HepG2 (cell line): ENCODE measurements around the gene INKA1. TPM values are rescaled to one million over a fixed set of nuclear protein-coding genes. Genes with fewer than 3 reads are reported as not detected.
"Not testable (repeated sequence)": the region's sequence is repeated elsewhere in the genome, so short reads cannot be mapped to it uniquely, and the experiment has no call there.

Experiments used
- ATAC-seq: fragments of 200-7000 bp; cut with Tn5 transposase; 3 replicates; pipeline ENCODE4 v1.9.1; 2020; ENCODE audit warnings: mild to moderate bottlenecking, moderate library complexity
- BruUV-seq: library from RNA; stranded (reverse); fragments of 400-500 nt; replicated peaks from 2 replicates; lab custom pipeline; 2021; lab: Mats Ljungman, UMichigan
- CTCF ChIA-PET: fragments of 300-600 bp; formaldehyde crosslinking; extraction: SDS; loops from one replicate; lab custom pipeline; 2021; ENCODE audit warnings: low total read pairs, inconsistent platforms, low intra/inter-chr PET ratio; lab: Yijun Ruan, JAX
- POLR2A ChIA-PET: fragments of 350-600 bp; sonication (Branson Sonifier 250); formaldehyde crosslinking; loops from one replicate; lab custom pipeline; 2020; ENCODE audit warnings: antibody characterized with exemption, inconsistent platforms; lab: Yijun Ruan, JAX
- DNase-seq: peaks from one replicate; pipeline ENCODE4 v3.0.0-alpha.2; 2015; ENCODE audit warnings: low spot score
- FAIRE-seq: peaks from 3 replicates; lab custom pipeline; 2011; peaks lifted over from hg19 to GRCh38; lab: Jason Lieb, UNC
- H2AFZ ChIP-seq: one replicate; pipeline ENCODE4 v1.6.1; 2011; ENCODE audit warnings: low read length, inconsistent platforms
- H3K27ac ChIP-seq: fragments of 300-600 bp; 3 replicates; pipeline ENCODE4 v1.8.0; 2011; ENCODE audit warnings: mixed run types, mild to moderate bottlenecking, mixed read lengths, low read length, inconsistent platforms; ENCODE audit not compliant: insufficient read depth; ENCODE audit errors: extremely low read length
- H3K27me3 ChIP-seq, 2 experiments: fragments of 200-600 bp in 1 of 2; 2 replicates in 1 of 2; 3 replicates in 1 of 2; pipeline versions ENCODE4 v1.6.0 to v1.8.0; 2011; ENCODE audit warnings: low read length in 2 of 2, mild to moderate bottlenecking in 2 of 2, moderate library complexity in 2 of 2, inconsistent platforms in 1 of 2; ENCODE audit not compliant: insufficient read depth in 2 of 2, control insufficient read depth in 1 of 2
- H3K36me3 ChIP-seq, 2 experiments: fragments of 200-600 bp in 1 of 2; replicated peaks in 1 of 2; 2 replicates in 1 of 2; 3 replicates in 1 of 2; pipeline versions ENCODE4 v1.5.1 to v1.8.0; 2011; ENCODE audit warnings: low read length in 2 of 2, inconsistent platforms in 1 of 2; ENCODE audit not compliant: insufficient read depth in 2 of 2, control insufficient read depth in 1 of 2
- H3K4me1 ChIP-seq: 2 replicates; pipeline ENCODE4 v1.5.1; 2012; ENCODE audit warnings: low read length, inconsistent platforms; ENCODE audit not compliant: insufficient read depth
- H3K4me2 ChIP-seq: 2 replicates; pipeline ENCODE4 v1.6.0; 2011; ENCODE audit warnings: low read depth, low read length, inconsistent platforms
- H3K4me3 ChIP-seq, 3 experiments: fragments of 200-600 bp in 1 of 3; sonication (generic), shearing (Covaris generic) in 1 of 3; replicated peaks in 1 of 3; 2 replicates each; pipeline ENCODE4 v1.5.1; 2011 to 2016; ENCODE audit warnings: low read length in 3 of 3, inconsistent platforms in 2 of 3, low read depth in 2 of 3, mild to moderate bottlenecking in 2 of 3, control low read depth in 1 of 3, mixed read lengths in 1 of 3; ENCODE audit not compliant: insufficient read depth in 1 of 3
- H3K79me2 ChIP-seq: one replicate; pipeline ENCODE4 v1.6.1; 2011; ENCODE audit warnings: low read length, inconsistent platforms; ENCODE audit not compliant: insufficient read depth
- H3K9ac ChIP-seq: 2 replicates; pipeline ENCODE4 v1.6.0; 2011; ENCODE audit warnings: mild to moderate bottlenecking, low read depth, low read length, inconsistent platforms; ENCODE audit not compliant: insufficient read depth
- H3K9me3 ChIP-seq: 2 replicates; pipeline ENCODE4 v1.5.1; 2012; ENCODE audit warnings: mild to moderate bottlenecking, low read length
- H4K20me1 ChIP-seq: 2 replicates; pipeline ENCODE4 v1.6.0; 2011; ENCODE audit warnings: inconsistent platforms, mild to moderate bottlenecking, low read length, moderate library complexity; ENCODE audit not compliant: insufficient read depth
- CEBPB ChIP-seq: IDR thresholded peaks from 2 replicates; pipeline ENCODE4 v1.6.1; 2011; ENCODE audit warnings: low read depth, low read length, improper control_type of control experiment, borderline replicate concordance
- CEBPG ChIP-seq: IDR thresholded peaks from 2 replicates; pipeline ENCODE4 v1.6.1; 2016
- MBD4 ChIP-seq: IDR thresholded peaks from 2 replicates; pipeline ENCODE4 v1.6.1; 2012; ENCODE audit warnings: low read length, inconsistent platforms, borderline replicate concordance
- NCOR1 ChIP-seq: fragments of 200-600 bp; sonication (generic); IDR thresholded peaks from 2 replicates; pipeline ENCODE4 v1.7.0; 2017; ENCODE audit warnings: antibody characterized with exemption, low read length, borderline replicate concordance
- NR2F1 ChIP-seq, 2 experiments: fragments of 450-650 bp in 1 of 2; formaldehyde crosslinking in 1 of 2; IDR thresholded peaks; 2 replicates each; pipeline versions ENCODE4 v1.5.0 to v1.6.1; 2016 to 2020; ENCODE audit warnings: mild to moderate bottlenecking in 1 of 2, missing compliant biosample characterization in 1 of 2, missing genetic modification reagents in 1 of 2, moderate library complexity in 1 of 2
- NR2F2 ChIP-seq: IDR thresholded peaks from 2 replicates; pipeline ENCODE4 v1.6.1; 2012; ENCODE audit warnings: low read depth, inconsistent platforms, borderline replicate concordance
- NR2F6 ChIP-seq, 2 experiments: IDR thresholded peaks; 2 replicates each; pipeline ENCODE4 v1.6.1; 2016; ENCODE audit warnings: antibody characterized with exemption in 1 of 2, mild to moderate bottlenecking in 1 of 2
- PHF21A ChIP-seq: sonication (generic); formaldehyde crosslinking; IDR thresholded peaks from 2 replicates; pipeline ENCODE4 v1.5.0; 2020; ENCODE audit warnings: mild to moderate bottlenecking, missing genetic modification reagents
- PITX1 ChIP-seq: sonication (generic); formaldehyde crosslinking; IDR thresholded peaks from 2 replicates; pipeline ENCODE4 v1.5.1; 2020; ENCODE audit warnings: mild to moderate bottlenecking, missing genetic modification reagents
- POGZ ChIP-seq: sonication (generic); formaldehyde crosslinking; IDR thresholded peaks from 2 replicates; pipeline ENCODE4 v1.4.0; 2020; ENCODE audit warnings: mild to moderate bottlenecking, missing genetic modification reagents
- SOX13 ChIP-seq, 3 experiments: fragments of 450-650 bp in 1 of 3; sonication (generic) in 1 of 3; formaldehyde crosslinking in 1 of 3; IDR thresholded peaks in 2 of 3; conservative IDR thresholded peaks in 1 of 3; 2 replicates each; pipeline versions ENCODE4 v1.5.0 to v1.6.1; 2016 to 2020; ENCODE audit warnings: antibody characterized with exemption in 1 of 3, mild to moderate bottlenecking in 1 of 3, missing compliant biosample characterization in 1 of 3, missing genetic modification reagents in 1 of 3, moderate library complexity in 1 of 3
- TEAD3 ChIP-seq: optimal IDR thresholded peaks from 2 replicates; pipeline ENCODE3; 2016; ENCODE audit warnings: borderline replicate concordance
- ZKSCAN1 ChIP-seq: fragments of 150-350 bp; IDR thresholded peaks from 2 replicates; pipeline ENCODE4 v1.6.1; 2014; ENCODE audit warnings: low read length
- ZNF772 ChIP-seq: sonication (generic); formaldehyde crosslinking; IDR thresholded peaks from 2 replicates; pipeline ENCODE4 v1.5.0; 2020; ENCODE audit warnings: mild to moderate bottlenecking, missing genetic modification reagents
- WGBS: methylation state at CpG from one replicate; pipeline ENCODE4 v1.1.6; 2017; ENCODE audit warnings: low lambda C conversion rate; 5-methylcytosine and 5-hydroxymethylcytosine counted together
- in situ Hi-C: cut with HindIII; loops from 2 replicates; pipeline ENCODE4 v1.10.0; 2017; ENCODE audit warnings: low pct_unique_long_range_greater_than_20kb; ENCODE audit not compliant: extremely low pct_ligation_motif_present
- intact Hi-C: fragments of 100-400 bp; cut with micrococcal nuclease; formaldehyde crosslinking; loops from one replicate; pipeline ENCODE4 v1.10.0; 2022; ENCODE audit not compliant: unreplicated experiment
- polyA plus RNA-seq, 8 experiments: library from polyadenylated mRNA; depleted of rRNA in 3 of 8; stranded (reverse) in 7 of 8; unstranded in 1 of 8; fragments of >200 nt; fragmentation: Illumina TruSeq in 4 of 8; extraction: Trizol in 4 of 8; gene quantifications; 2 replicates each; pipeline versions ENCODE4 v1.2.1 to v1.2.3, GENCODE V29; 2011 to 2016; ENCODE audit warnings: low read depth in 4 of 8, missing spikeins in 1 of 8, mixed read lengths in 1 of 8; ENCODE audit not compliant: insufficient read depth in 1 of 8
- total RNA-seq, 5 experiments: library from RNA; depleted of rRNA; stranded (reverse); fragments of >200 nt; fragmentation: Illumina TruSeq; extraction: Trizol; gene quantifications; 2 replicates each; pipeline ENCODE4 v1.2.3, GENCODE V29; 2016; ENCODE audit warnings: low read depth in 1 of 5
- TF ChIP-seq, protein P1 (sequence below): sonication (generic); formaldehyde crosslinking; IDR thresholded peaks from 2 replicates; pipeline ENCODE4 v1.5.0; 2020; ENCODE audit warnings: mild to moderate bottlenecking, missing genetic modification reagents

Gene INKA1
- total and polyA plus RNA-seq, 2 of the 13 experiments (the other 11 are each of a cell fraction or from before 2014, with no cell fraction given) = 0.22 to 0.41 TPM

DNA sequence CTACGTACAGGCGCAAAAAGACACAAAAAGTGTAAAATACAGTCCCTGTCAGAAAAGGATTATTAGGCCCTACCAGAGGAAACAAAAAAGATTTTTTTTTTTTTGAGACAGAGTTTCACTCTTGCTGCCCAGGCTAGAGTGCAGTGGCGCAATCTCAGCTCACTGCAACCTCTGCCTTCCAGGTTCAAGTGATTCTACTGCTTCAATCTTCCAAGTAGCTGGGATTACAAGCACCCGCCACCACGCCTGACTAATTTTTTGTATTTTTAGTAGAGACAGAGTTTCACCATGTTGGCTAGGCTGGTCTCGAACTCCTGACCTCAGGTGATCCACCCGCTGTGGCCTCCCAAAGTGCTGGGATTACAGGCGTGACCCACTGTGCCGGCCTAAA lies 22.1 kb upstream of the INKA1 start:
- Histone ChIP-seq H3K4me1 (peaks cover 51% of the 10 kb centered on the region), H3K36me3 (peaks cover 3 to 19% of the 10 kb centered on the region in 2 experiments; a peak in 3 of 5 replicates), H3K27ac (peak overlapping the region; percentile 60), H3K79me2 (peaks cover 73% of the 10 kb centered on the region), H3K4me2 (peak overlapping the region; percentile 25)
- H4K20me1 ChIP-seq, DNase-seq, FAIRE-seq, POLR2A ChIA-PET, in situ Hi-C loops, H2AFZ ChIP-seq, H3K4me3 ChIP-seq, H3K9me3 ChIP-seq, H3K27me3 ChIP-seq, H3K9ac ChIP-seq, CTCF ChIA-PET, BruUV-seq, intact Hi-C loops: not testable (repeated sequence)
- 91% methylated on average over 9 of the region's 9 CpGs for WGBS
- 0 out of 2 replicates have a peak, but pooled peaks have one; percentile 1 for TF ChIP-seq CEBPB
- TF ChIP-seq CEBPG (CRISPR knock-in tag) = peak; percentile 25; the same call in 1 of the 2 replicates
- ATAC-seq = 0 out of 3 replicates have a peak, but pooled peaks have one; percentile 12

DNA sequence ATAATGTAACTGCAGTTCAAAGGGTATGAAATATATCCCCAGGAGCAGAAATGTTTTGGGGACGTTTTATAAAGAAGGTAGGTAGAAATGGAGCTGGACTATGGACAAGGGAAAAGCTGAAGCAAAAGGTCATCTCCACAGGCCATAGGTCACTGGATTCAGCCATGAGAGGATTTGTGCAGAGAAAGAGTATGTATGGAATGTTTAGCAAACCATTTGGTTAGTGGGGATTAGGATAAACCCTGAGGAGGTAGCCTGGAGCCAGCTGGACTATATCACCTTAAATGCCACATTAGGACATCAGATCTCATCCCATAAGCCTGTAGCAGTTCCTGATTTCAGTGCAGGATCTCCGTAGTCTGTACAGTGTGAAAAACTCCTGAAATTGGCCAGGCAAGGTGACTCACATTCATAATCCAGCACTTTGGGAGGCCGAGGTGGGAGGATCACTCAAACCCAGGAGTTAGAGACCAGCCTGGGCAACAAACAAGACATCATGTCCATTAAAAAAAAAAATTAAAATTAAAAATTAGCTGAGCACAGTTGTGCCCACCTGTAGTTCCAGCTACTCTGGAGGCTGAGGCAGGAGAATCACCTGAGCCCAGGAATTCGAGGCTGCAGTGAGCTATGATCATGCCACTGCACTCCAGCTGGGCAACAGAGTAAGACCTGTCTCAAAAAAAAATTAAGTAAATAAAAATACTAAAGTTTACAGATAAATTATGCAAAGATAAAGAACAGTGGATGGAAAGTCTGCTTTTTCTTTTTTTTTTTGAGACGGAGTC lies 21.5 kb upstream of the INKA1 start:
- H3K4me2 ChIP-seq = peak overlapping the region; percentile 25
- H3K27ac ChIP-seq = peak overlapping the region; percentile 60
- H3K9ac ChIP-seq = no peak overlapping the region
- intact Hi-C loops = no loop called here
- ChIA-PET POLR2A (interaction anchor here (0.6 kb wide), 1 partner anchor 32 kb away, joined by 3 read pairs; no protein-coding TSS in a partner anchor), CTCF (no interaction called here)
- WGBS = 67% methylated on average over 5 of the region's 5 CpGs
- H3K9me3 ChIP-seq = no peaks in the 10 kb centered on the region
- H3K4me1 ChIP-seq = peaks cover 51% of the 10 kb centered on the region
- H3K36me3 ChIP-seq = peaks cover 3 to 13% of the 10 kb centered on the region in 2 experiments; a peak in 3 of 5 replicates
- no peak overlapping the region for H3K4me3 ChIP-seq
- H4K20me1 ChIP-seq = peaks cover 9% of the 10 kb centered on the region; the same call in 1 of the 2 replicates
- no peaks in the 10 kb centered on the region; a peak in 1 of 5 replicates for H3K27me3 ChIP-seq
- peak; percentile 56 for DNase-seq
- H3K79me2 ChIP-seq = peaks cover 73% of the 10 kb centered on the region
- BruUV-seq = no TSS peak
- H2AFZ ChIP-seq = no peak overlapping the region
- peak; percentile 32 for ATAC-seq
- FAIRE-seq = peak; percentile 48
- in situ Hi-C loops = no loop called here
- TF ChIP-seq MBD4 (no peak), TEAD3 (CRISPR knock-in tag) (peak; percentile 71), ZKSCAN1 (no peak), PITX1 (CRISPR knock-in tag) (peak; percentile 75; the same call in 1 of the 2 replicates), NR2F6 (IDR thresholded peaks at IDR 0.05) (peak; percentile 86), NR2F6 (CRISPR knock-in tag; IDR thresholded peaks at IDR 0.05) (peak; percentile 90), ZNF772 (CRISPR knock-in tag) (no peak), PHF21A (peak; percentile 22; the same call in 1 of the 2 replicates), NCOR1 (peak; percentile 73; the same call in 1 of the 2 replicates), NR2F1 (CRISPR knock-in tag; IDR thresholded peaks at IDR 0.05) (peak; percentile 59 to 79; a peak in 3 of 4 replicates), NR2F2 (peak; percentile 59; the same call in 1 of the 2 replicates), POGZ (CRISPR knock-in tag) (no peak), SOX13 (IDR thresholded peaks at IDR 0.05) (no peak), SOX13 (CRISPR knock-in tag; conservative IDR thresholded peaks at IDR 0.05 in 1 of 2, IDR thresholded peaks at IDR 0.05 in 1 of 2) (0 out of 4 replicates have a peak, but pooled peaks of 1 of the 2 experiments have one; percentile 15)
- TF ChIP-seq, protein P1, sequence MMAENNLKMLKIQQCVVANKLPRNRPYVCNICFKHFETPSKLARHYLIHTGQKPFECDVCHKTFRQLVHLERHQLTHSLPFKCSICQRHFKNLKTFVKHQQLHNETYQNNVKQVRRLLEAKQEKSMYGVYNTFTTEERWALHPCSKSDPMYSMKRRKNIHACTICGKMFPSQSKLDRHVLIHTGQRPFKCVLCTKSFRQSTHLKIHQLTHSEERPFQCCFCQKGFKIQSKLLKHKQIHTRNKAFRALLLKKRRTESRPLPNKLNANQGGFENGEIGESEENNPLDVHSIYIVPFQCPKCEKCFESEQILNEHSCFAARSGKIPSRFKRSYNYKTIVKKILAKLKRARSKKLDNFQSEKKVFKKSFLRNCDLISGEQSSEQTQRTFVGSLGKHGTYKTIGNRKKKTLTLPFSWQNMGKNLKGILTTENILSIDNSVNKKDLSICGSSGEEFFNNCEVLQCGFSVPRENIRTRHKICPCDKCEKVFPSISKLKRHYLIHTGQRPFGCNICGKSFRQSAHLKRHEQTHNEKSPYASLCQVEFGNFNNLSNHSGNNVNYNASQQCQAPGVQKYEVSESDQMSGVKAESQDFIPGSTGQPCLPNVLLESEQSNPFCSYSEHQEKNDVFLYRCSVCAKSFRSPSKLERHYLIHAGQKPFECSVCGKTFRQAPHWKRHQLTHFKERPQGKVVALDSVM (CRISPR knock-in tag) = peak; percentile 78; the same call in 1 of the 2 replicates
